HL-60 (cell line): ENCODE data around the gene PLCL2.

Source experiments
- DNase-seq, 2 experiments: peaks; one replicate each; pipeline ENCODE4 v3.0.0-alpha.2; 2010 to 2020; ENCODE audit warnings: low read depth in 1 of 2, low spot score in 1 of 2
- H3K27ac ChIP-seq: fragments of 250-450 bp; sonication (Bioruptor Pico); replicated peaks from 2 replicates; pipeline ENCODE4 v1.5.1; 2020; ENCODE audit warnings: mild to moderate bottlenecking, moderate library complexity
- H3K27me3 ChIP-seq: fragments of 250-450 bp; sonication (Bioruptor Pico); 2 replicates; pipeline ENCODE4 v1.5.1; 2021; ENCODE audit warnings: mild to moderate bottlenecking, moderate library complexity; ENCODE audit not compliant: insufficient read depth, poor library complexity, severe bottlenecking
- H3K4me3 ChIP-seq: replicated peaks from 2 replicates; pipeline ENCODE4 v1.5.1; 2011; ENCODE audit warnings: mild to moderate bottlenecking, control low read depth, low read length; ENCODE audit not compliant: insufficient read depth
- GABPA ChIP-seq: IDR thresholded peaks from 2 replicates; pipeline ENCODE4 v1.6.1; 2012; ENCODE audit warnings: low read depth
- POLR2AphosphoS5 ChIP-seq: IDR thresholded peaks from 2 replicates; pipeline ENCODE4 v1.6.1; 2012; ENCODE audit warnings: low read depth
- SPI1 ChIP-seq: IDR thresholded peaks from 2 replicates; pipeline ENCODE4 v1.6.1; 2012; ENCODE audit warnings: low read depth, mild to moderate bottlenecking, borderline replicate concordance
- TF ChIP-seq, protein P1 (sequence below): IDR thresholded peaks from one replicate; pipeline ENCODE4 v1.5.1; 2011; ENCODE audit warnings: low read length, control low read depth, inconsistent platforms; ENCODE audit not compliant: insufficient read depth
- TF ChIP-seq, protein P2 (sequence below): IDR thresholded peaks from 2 replicates; pipeline ENCODE4 v1.6.1; 2012; ENCODE audit warnings: low read depth; ENCODE audit not compliant: insufficient replicate concordance

Gene PLCL2

DNA sequence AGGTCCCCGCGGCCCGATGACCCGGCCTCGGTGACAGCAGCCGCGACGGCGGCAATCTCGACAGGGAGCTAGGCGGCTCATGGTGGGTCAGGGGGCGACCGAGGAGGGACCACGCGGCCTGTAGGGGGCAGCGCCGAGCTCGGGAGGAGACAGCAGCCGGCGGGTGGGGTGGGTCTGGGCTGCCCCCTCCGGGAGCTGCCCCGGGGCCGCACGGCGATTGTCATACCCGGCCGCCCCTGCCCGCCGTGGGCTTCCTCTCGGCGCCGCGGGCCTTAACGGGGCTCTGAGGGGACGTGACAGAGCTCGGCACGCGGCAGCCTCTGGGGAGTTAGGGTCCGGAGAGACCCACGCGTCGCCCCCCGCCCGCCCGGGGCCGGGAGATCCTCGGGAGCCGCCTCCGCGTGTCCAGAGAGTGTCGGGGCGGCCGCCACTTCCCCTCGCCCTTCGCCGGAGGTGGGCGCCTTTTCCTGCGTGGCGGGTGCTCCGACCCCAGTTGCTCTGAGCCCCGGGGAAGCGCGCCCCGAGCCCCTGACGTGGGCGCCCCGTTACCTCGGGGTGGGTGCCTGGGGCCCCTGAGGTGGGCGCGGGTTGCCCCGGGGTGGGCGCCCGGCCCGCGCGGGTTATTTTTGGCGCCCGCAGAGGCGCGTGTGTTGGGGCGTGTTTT is 539 bp upstream of the PLCL2 start:
- DNase-seq: peak; percentile 22 to 44
- Histone ChIP-seq H3K27ac (peak overlapping the region; percentile 90), H3K4me3 (peak overlapping the region; percentile 94), H3K27me3 (no peaks in the 10 kb centered on the region)
- TF ChIP-seq, protein P1, sequence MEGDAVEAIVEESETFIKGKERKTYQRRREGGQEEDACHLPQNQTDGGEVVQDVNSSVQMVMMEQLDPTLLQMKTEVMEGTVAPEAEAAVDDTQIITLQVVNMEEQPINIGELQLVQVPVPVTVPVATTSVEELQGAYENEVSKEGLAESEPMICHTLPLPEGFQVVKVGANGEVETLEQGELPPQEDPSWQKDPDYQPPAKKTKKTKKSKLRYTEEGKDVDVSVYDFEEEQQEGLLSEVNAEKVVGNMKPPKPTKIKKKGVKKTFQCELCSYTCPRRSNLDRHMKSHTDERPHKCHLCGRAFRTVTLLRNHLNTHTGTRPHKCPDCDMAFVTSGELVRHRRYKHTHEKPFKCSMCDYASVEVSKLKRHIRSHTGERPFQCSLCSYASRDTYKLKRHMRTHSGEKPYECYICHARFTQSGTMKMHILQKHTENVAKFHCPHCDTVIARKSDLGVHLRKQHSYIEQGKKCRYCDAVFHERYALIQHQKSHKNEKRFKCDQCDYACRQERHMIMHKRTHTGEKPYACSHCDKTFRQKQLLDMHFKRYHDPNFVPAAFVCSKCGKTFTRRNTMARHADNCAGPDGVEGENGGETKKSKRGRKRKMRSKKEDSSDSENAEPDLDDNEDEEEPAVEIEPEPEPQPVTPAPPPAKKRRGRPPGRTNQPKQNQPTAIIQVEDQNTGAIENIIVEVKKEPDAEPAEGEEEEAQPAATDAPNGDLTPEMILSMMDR: peak; percentile 12
- peak; percentile 35; the same call in 1 of the 2 replicates for TF ChIP-seq SPI1
- no peak for TF ChIP-seq POLR2AphosphoS5
- TF ChIP-seq GABPA: no peak
- TF ChIP-seq, protein P2, sequence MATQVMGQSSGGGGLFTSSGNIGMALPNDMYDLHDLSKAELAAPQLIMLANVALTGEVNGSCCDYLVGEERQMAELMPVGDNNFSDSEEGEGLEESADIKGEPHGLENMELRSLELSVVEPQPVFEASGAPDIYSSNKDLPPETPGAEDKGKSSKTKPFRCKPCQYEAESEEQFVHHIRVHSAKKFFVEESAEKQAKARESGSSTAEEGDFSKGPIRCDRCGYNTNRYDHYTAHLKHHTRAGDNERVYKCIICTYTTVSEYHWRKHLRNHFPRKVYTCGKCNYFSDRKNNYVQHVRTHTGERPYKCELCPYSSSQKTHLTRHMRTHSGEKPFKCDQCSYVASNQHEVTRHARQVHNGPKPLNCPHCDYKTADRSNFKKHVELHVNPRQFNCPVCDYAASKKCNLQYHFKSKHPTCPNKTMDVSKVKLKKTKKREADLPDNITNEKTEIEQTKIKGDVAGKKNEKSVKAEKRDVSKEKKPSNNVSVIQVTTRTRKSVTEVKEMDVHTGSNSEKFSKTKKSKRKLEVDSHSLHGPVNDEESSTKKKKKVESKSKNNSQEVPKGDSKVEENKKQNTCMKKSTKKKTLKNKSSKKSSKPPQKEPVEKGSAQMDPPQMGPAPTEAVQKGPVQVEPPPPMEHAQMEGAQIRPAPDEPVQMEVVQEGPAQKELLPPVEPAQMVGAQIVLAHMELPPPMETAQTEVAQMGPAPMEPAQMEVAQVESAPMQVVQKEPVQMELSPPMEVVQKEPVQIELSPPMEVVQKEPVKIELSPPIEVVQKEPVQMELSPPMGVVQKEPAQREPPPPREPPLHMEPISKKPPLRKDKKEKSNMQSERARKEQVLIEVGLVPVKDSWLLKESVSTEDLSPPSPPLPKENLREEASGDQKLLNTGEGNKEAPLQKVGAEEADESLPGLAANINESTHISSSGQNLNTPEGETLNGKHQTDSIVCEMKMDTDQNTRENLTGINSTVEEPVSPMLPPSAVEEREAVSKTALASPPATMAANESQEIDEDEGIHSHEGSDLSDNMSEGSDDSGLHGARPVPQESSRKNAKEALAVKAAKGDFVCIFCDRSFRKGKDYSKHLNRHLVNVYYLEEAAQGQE: peak; percentile 6

DNA sequence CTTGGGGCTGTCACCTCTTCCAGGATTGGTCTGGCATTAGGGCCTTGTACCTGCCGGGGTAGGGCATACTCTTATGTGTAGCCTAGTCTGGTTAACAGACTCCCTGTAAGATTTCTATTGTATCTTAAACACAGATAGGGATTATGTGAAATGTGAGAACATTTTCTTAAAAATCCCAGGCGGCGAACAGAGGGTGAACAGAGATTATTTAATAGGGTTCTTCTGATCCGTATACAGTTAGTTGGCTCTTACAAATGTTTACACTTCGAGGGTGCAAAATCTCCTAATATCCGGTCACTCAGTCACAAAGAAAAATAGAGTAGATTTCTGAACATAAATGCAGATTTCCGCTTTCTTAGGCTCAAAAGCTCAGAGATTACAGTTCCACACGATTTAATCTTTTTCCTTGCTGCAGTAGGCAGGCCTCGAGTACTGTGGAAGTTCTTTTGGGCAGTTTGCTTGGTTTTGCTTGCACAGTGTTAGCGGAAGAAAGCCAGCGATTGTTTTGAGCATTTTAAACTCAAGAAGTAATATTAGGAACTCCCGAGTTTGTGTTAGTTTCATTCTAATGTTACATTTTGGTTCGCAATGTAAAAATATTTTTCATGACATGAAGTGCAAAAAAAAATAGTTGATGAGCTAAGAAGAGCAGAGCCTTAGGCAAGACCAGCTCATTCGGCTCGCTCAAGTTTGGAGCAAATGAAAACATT is 993 bp downstream of the PLCL2 start:
- Histone ChIP-seq H3K27me3 (no peaks in the 10 kb centered on the region), H3K4me3 (peak overlapping the region; percentile 94), H3K27ac (peak overlapping the region; percentile 82)
- no peak for TF ChIP-seq POLR2AphosphoS5
- no peak for TF ChIP-seq GABPA
- TF ChIP-seq, protein P2: no peak
- TF ChIP-seq, protein P1: no peak
- no peak for TF ChIP-seq SPI1
- no peak for DNase-seq

DNA sequence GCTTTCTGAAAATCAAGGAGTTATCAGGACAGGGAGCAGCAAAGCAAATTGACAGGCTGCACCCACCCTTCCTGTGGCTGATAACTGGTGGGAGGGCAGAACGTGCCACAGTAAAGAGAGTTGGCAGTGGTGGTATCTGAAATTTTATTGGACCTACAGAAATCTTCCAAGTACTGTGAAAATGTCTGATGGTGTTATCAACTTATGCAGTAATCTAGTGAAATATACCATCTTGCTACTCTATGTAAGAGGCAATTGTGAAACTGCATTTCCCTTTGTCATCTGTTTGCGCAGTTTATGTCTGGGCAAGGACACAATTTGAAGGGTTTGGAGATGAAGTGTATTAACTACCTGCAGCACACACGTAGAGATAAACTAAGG is 1.5 kb downstream of the PLCL2 start:
- H3K27me3 ChIP-seq: no peaks in the 10 kb centered on the region
- peak; percentile 52 to 66 for DNase-seq
- H3K4me3 ChIP-seq: peak overlapping the region; percentile 94
- no peak for TF ChIP-seq GABPA
- no peak for TF ChIP-seq POLR2AphosphoS5
- TF ChIP-seq, protein P2: no peak
- TF ChIP-seq SPI1: no peak
- TF ChIP-seq, protein P1: no peak
- H3K27ac ChIP-seq: peak overlapping the region; percentile 82
